ENCODE data around the gene GDPD2.

GDPD2 gene

GRCh38 chrX:70476934-70477733, 54.0 kb downstream of the GDPD2 start:
- no peak for DNase-seq

GRCh38 chrX:70477734-70478075, 54.6 kb downstream of the GDPD2 start:
- DNase-seq: no peak

GRCh38 chrX:70478526-70479245, 55.6 kb downstream of the GDPD2 start:
- no peak for DNase-seq

GRCh38 chrX:70479247-70479921, 56.3 kb downstream of the GDPD2 start:
- no peak for DNase-seq

GRCh38 chrX:70479922-70480659, 57.0 kb downstream of the GDPD2 start:
- DNase-seq: no peak

- no peak for DNase-seq
Measured at GRCh38 chrX:70480660-70481018, 57.5 kb downstream of the GDPD2 start.

- no peak for DNase-seq
Measured at GRCh38 chrX:70481471-70482270, 58.6 kb downstream of the GDPD2 start.

GRCh38 chrX:70482300-70482699, 59.2 kb downstream of the GDPD2 start:
- DNase-seq: no peak

Data from activated CD8-positive, alpha-beta memory T cell treated with anti-CD3 and anti-CD28 coated beads, Interleukin-2, amount 50 U/mL, for 4 hours (primary cell).